HG03039 (cell line): ENCODE data around the gene ZBTB21.
A peak's percentile ranks its signal among the peaks of the same experiment; 100 is the strongest.

Source experiments
- ATAC-seq: cut with Tn5 transposase; IDR thresholded peaks from one replicate; pipeline ENCODE4 v1.9.1; 2021; ENCODE audit warnings: mild to moderate bottlenecking, moderate library complexity; ENCODE audit not compliant: unreplicated experiment

ZBTB21 gene

DNA sequence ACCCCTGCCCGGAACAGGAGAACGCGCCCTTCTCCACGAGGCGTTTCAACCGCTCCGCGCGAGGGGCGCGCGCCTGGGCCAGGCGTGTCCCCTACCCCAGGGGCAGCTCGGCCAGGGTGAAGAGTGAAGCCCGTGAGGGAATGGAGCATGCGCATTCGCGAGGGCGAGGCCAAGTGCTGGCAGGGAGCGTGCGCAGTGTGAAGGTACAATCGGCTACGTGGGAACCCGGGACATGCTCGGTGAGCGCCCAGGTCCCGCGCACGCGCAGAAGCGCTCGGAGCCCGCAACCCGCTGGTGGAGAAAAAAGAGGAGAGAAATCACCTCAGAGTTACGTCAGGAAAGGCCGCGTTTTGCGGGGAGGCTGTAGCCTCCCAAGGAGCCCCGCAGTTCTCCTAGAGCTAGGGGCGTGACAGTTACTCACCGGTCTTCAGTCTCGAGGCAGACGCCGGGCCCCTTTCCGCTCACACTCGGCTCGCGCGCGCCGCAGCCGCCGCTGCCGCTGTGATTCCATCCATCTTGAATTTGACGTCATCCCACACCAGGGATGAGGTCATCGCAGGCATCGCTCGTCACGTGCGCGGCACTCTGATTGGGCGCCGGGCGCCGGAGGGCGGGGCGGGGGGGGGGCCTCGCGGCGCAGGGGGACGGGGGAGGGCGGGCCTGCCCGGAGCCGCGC is at the start of gene ZBTB21:
Gene ZBTB21 (minus strand): TSS at position 530 of the 676 bp plus-strand sequence. CDS start 16,265 bp downstream, outside the sequence.
- peak; percentile 60 for ATAC-seq

DNA sequence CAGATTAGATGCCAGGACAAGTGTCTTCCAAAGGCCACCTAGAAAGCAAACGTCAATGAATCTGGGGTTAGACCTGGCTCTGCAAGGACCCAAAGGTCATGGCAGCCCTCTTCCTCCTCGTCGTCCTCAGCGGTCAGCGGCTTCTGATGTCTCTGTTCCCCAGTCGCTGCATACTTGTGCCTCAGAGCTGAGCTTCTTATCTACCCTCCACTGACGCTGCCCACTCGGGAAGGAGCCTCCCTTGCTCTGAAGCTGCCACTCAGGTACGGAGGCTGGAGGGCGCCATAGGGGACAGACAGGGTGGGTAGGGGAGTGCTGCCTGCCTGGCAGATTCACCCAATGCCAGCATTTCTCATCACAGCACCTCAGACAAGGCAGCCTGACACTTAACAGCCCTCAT is 49.6 kb upstream of the ZBTB21 start:
- no peak for ATAC-seq

DNA sequence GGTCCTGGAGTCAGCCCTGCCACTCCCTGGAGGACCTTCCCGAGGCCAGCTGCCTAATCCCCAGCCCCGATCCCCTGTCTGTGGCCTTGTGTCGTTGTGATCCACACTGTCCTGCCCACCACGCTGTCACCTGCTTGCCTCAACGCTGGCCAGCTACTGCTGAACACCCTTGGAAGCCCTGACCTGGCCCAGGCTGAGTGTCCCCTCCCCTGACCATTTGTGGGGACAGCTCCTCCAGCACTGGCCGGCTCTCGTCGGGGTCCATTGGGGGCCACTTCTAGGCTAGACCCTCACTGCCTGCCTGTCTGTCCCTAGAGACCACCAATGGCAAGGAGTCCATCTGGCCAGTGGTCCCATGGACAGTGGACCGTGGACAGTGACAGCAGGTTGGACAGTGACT is 49.0 kb upstream of the ZBTB21 start:
- ATAC-seq, result no peak

- no peak for ATAC-seq
Measured at GRCh38 chr21:42058631-42059111, 48.5 kb upstream of the ZBTB21 start.

DNA sequence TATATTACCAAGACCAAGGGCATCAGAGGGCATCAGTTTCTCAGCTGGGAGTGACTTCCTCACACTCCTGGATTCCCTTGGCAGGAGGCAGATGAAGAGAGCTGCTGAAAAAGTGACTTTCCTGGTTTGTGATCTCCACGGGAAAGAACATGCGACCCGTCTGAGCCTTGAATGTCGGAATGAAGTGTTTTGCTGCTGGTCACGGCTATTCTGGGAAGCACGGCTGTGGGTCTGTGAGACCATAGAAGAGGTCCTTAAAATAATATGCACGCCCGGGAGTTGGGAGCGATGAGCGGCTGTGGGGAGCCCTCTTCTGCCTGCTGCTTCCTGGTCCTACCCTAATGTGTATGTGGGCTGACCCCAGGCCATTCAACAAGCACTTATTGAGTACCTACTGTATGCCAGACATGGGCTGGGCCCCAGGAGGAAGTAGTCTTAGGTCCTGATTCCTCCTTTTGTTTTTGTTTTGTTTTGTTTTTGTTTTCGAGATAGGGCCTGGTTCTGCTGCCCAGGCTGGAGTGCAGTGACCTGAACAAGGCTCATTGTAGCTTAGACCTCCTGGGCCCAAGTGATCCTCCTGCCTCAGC is 47.8 kb upstream of the ZBTB21 start:
- ATAC-seq, result no peak

DNA sequence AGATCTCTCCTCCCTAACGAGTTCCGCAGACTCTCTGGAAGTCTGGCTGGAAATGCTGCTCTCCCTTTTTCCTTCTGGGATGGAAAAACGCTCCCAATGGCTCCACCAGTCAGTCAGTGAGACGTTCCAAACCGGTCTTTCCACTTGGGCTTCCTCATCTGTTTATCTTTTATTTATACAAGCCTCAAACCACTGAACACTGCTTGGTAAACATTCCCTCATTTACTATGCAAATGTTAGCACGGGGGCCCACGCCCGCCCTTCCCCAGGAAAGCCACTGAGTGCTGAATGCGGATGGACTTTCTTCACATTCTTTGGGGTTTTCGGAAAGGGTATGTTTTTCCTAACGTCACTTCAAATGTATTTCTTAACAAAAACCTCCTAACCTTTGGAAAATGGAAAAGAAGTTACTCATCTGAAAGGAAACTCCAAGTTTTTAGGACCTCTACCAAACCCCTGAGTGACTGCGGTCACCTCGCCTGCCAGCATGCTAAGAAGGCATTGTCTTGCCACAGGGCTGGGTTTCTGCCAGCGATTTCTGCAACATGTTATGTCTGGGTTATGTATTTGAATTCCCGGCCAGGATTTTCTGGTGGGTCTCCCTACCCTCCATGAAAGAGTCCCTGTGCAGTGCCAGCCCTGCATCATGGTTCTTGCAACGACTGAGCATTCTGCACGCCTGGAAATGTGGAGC is 47.0 kb upstream of the ZBTB21 start:
- no peak for ATAC-seq

DNA sequence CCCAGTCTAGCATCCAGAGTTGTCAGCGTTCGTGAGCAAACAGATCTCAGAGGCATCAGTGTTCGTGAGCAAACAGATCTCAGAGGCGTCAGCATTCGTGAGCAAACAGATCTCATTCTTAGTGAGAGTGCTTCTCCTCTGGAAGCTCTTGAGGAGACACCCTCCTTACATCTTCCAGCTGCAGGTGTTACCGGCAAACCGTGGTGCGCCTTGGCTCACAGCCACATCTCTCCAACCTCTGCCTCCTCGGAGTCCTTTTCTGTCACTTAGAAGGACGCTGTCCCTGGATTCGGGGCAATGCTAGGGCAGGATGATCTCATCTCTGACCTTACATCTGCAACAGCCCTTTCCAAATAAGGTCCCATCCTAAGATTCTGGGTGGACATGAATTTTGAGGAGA is 46.3 kb upstream of the ZBTB21 start:
- no peak for ATAC-seq

DNA sequence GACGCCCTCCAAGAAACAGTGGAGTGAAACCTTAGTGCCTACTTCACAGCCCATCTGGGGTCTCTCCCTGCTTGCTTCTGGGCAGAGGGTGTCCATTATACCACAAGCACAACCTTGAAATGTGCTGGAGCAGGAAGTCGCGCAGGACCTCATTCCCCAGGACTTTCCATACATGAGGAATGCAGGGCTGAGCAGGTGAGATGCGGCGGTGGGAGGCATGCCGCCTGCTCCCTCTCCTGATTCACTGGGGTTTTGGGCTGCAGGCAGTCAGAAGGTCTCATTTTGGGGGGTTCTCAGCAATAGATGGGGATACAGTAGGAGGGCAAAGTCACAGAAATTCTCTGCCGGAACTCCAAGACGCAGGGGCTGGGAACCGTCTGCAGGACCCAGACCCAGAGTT is 45.3 kb upstream of the ZBTB21 start:
- no peak for ATAC-seq

- ATAC-seq, result no peak
Measured at GRCh38 chr21:42051788-42052187, 41.6 kb upstream of the ZBTB21 start.

DNA sequence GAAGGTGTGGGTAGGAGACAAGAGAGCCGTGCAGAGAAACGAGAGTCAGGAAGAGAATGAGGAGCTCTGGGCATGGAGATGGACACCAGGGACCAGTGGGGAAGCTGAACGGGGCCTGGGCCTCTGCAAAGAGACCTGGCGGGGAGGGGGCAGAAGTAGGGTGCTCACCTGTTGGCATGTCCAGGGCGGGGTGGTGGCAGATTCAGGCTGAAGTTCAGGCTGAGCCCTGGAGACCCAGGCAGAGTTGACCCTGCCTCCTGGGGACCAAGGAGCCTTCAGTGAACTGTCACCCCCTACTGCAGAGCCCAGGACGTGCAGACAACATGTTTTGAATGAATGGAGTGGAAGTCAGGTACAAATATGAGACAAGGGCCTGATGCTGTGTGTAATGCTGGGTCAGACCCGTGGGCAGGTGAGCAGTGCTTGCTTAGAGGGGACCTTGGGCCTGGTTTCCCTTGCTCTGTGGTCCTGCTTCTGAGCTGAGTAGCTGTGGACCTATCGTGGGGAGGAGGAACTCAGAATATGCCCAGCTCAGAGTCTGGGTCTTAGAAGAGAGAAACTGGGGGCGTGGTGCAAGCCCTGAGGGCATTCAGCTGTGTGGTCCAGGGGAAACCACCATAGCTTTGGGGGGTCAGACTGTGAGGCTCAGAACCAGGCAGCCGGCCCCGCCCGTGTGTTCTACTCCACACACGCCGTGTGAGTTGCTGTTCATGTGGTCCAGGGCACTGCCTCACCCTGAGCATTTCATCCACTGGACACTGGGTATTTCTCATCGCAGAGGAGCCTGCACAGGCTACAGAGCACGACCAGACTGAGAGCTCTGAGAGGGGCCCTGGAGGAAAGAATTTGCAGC is 39.6 kb upstream of the ZBTB21 start:
- ATAC-seq, result no peak

- ATAC-seq, result no peak
Measured at GRCh38 chr21:42048870-42049577, 38.9 kb upstream of the ZBTB21 start.

- ATAC-seq, result no peak
Measured at GRCh38 chr21:42047821-42048613, 37.9 kb upstream of the ZBTB21 start.

GRCh38 chr21:42044871-42045495 is 34.8 kb upstream of the ZBTB21 start:
- no peak for ATAC-seq

- ATAC-seq, result no peak
Measured at GRCh38 chr21:42043961-42044360, 33.8 kb upstream of the ZBTB21 start.

DNA sequence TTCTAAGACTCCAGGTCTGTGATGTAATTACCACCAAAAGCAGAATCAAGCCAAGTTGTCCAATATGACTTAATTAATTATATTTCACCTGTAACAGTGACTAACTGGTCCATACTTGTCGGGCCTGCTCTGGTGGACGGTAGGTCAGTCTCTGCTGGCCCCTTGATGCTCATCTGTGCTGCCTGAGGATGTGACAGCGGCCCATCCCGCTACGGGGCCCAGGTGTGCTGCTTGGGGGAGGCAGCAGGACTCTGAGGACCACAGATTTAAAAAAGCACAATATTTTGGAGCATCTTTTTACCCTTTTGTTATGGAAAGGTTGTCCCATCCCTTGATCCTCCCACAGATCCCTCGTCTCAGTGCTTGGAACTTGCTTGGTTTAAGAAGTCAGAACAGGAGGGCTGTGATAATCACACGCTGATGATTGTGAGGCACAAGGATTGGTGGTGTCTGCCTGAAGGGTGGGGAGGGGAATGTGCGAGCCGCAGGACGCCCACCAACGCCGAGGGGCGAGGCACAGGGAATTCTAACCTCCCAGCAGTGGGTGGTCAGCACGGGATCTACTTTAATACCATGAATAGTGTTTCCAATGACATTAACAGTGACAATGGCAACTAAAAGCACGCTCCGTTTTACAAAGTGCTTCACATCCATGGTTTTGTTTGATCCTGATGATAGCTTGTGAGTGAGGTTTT is 33.2 kb upstream of the ZBTB21 start:
- ATAC-seq, result no peak

GRCh38 chr21:42042651-42043050 is 32.5 kb upstream of the ZBTB21 start:
- ATAC-seq, result no peak

GRCh38 chr21:42041711-42042110 is 31.6 kb upstream of the ZBTB21 start:
- ATAC-seq, result no peak

GRCh38 chr21:42041246-42041645 is 31.1 kb upstream of the ZBTB21 start:
- ATAC-seq, result no peak
